LNCAP (cell line): Measurements from ENCODE around the gene DDI2.

Experiments
- TF ChIP-seq, protein P1 (sequence below): fragments of 450-650 bp; IDR thresholded peaks from 2 replicates; pipeline ENCODE4 v1.5.1; 2017; ENCODE audit warnings: mild to moderate bottlenecking

Gene DDI2

DNA sequence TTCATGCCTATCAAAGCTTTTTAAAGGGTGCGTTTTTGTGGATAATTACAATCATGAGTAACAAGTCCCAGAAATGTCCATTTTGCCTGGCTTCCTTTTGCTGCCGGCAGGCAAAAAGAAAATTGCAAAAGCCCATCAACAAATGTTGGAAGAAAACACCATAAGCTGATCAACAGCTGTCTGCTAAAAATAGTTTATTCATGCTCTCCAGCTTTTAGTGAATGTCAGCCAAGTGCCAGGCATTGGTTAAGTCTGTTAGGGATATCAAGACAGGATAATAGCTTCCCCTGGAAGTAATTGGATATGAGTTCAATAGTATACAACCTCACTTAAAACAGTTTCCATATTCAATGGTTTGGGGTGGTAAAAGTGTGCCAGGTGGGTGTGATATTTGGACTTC, 18.8 kb upstream of the DDI2 start:
- TF ChIP-seq, protein P1, sequence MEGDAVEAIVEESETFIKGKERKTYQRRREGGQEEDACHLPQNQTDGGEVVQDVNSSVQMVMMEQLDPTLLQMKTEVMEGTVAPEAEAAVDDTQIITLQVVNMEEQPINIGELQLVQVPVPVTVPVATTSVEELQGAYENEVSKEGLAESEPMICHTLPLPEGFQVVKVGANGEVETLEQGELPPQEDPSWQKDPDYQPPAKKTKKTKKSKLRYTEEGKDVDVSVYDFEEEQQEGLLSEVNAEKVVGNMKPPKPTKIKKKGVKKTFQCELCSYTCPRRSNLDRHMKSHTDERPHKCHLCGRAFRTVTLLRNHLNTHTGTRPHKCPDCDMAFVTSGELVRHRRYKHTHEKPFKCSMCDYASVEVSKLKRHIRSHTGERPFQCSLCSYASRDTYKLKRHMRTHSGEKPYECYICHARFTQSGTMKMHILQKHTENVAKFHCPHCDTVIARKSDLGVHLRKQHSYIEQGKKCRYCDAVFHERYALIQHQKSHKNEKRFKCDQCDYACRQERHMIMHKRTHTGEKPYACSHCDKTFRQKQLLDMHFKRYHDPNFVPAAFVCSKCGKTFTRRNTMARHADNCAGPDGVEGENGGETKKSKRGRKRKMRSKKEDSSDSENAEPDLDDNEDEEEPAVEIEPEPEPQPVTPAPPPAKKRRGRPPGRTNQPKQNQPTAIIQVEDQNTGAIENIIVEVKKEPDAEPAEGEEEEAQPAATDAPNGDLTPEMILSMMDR = no peak

DNA sequence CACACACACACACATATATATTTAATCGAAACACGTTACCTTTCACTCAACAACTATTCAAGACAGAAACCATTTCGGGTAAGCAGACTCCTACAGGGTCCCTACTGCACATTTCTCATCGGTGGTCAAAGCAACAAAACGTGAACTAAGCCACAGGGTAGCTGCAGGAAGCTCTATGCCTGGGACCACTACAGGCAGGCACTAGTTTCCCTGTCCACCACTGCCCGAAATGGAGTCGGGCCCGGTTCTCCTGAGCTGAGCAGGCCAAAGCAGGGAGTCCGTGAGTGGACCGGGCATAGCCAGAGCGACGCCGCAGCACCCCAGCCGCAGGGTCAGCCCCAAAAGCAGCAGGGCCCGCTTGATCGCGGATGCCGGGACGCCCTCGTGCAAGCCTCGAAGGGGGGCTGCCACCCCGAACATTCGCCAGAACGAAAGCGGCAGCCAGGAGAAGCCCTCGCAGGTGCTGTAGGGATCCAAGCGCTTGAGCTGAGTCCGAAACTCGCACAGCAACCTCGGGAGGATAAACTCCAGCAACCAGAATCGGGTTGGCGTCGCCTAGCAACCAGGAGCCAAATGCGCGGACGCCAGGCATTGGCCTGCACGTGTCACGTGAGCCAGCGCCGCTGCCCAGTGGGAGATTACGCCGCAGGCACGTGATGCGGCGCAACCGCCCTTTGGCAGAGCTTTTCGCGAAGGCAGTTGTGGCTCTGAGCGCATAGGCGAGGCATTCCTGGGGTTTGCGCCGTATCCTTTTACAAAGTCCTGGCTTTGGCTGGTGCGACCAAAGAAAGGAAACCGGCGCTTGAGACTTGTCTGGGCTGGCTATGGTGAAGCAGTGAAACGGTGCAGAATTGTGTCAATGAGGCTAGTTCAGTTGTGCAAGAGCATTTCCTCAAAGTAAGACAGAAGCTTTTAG, 13.9 kb upstream of the DDI2 start:
- TF ChIP-seq, protein P1 = no peak

DNA sequence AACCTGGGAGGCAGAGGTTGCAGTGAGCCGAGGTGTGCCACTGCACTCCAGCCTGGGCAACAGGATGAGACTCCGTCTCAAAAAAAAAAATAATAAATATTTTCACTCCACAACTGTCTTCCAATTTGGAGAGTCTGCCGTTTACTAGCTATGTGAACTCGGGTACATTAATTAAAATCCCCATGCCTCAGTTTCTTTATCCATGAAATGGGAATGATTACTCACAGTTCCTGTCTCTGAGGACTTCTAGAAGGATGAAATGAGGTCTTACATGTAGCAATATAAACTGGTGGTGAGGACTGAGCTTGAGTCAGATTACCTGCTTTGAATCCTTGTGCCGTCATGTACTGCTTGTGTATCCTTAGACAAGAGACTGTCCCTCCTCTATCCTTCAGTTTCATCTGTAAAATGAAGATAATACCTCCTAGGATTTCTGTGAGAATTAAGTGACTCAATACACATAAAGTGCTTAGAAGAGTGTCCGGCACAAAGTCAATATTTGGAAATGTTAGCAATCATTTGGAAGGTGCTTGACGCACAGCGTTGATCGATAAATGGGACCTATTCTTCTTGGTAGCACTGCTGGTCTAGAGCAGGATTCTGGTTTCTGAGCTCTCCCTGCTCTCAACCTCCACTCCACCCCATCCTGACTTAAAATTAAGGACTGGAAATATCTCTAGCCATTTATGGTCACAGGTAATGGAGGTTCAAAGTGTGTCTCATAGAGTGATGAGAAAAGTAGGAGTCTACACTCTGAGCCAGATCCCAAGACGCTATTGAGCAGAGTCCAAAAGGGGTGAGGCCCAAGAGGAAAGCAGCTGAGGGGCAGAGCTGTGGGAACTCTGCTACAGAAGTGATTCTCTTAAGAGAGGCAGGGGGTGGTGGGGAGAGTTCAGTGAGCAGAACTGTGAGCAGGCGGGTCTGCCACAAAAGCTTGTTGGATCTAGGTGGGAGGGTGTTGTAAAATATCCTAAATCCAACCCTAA, 11.6 kb upstream of the DDI2 start:
- TF ChIP-seq, protein P1 = no peak

DNA sequence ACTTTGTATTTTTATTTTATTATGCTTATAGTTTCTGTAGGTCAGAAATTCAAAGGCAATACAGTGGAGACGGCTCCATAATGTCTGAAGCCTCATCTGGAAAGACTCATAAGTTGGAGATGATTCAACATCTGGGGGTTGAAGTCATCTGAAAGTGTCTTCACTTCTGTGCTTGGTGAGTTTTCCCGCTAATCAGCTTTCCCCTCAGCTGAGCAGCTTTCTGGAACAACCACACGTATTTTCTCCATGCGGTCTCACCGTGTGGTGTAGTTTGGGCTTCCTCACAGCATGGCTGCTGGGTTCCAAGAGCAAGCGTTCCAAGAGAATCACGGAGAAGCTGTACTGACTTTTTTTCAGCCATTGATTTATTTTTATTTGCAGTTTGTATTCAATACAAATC, 7.6 kb upstream of the DDI2 start:
- TF ChIP-seq, protein P1 = no peak

DNA sequence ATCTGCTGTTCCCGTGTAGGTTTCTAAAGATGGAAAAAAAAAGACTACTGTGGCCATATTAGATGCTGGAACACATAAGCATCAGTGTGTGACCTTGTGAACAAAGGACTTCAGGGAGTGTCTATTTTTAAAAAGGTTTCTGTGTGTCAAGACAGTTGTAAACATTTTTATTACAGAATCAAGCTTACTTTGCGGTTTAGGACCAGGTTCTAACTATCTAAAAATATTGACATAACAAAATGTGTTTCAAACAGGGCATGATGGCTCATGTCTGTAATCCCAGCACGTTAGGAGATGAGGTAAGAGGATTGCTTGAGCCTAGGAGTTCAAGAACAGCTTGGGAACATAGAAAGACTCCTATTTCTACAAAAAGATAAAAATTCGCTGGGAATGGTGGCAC, 7.1 kb upstream of the DDI2 start:
- TF ChIP-seq, protein P1 = no peak

DNA sequence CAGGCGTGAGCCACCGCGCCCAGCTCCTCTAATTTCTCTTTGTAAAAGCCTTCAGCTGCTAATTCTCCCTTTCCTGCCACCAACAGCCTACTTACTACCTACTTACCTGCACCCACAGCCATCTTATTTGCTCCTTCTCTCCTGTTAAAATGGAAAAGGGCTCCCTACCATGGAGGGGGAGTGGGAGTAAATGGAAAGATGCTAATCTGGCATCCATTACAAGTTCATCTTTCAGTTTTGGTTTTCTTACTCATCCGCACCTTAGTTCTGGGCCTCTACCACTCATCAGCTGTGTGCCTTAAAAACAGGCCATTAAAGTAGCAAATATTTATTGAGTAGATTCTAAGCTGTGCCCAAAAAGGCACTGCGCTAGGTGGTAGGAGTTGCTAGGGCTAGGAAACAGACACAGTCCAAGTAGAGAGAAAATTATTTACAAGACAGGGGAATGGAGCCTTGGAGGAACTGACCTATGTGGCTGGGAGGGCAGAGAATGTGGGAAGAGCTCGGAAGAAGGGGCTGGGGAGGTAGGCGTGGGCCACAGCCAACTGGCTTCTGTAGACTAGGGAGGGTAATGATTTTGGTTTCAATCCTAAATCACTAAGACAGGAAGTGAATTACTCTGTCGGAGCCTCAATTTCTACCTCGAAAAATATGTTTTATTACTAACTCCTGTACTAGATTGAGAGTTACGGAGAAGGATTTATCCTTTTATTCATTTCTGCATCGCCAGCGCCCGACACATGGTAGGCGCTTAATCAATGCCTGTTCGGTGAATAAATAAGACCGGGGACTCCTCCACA, 685 bp upstream of the DDI2 start:
- TF ChIP-seq, protein P1 = no peak
